KMS-11 (cell line): ENCODE measurements around the gene MAP2K1.

Experiments
- H2AFZ ChIP-seq: fragments of 200-600 bp; sonication (generic); 2 replicates; pipeline ENCODE4 v1.6.1; 2016; ENCODE audit warnings: antibody characterized with exemption, mixed run types, low read depth
- H3K27ac ChIP-seq: fragments of 200-600 bp; sonication (generic); 2 replicates; pipeline ENCODE4 v1.6.1; 2016; ENCODE audit warnings: mild to moderate bottlenecking, mixed run types
- H3K27me3 ChIP-seq: fragments of 200-600 bp; sonication (generic); 2 replicates; pipeline ENCODE4 v1.6.1; 2017; ENCODE audit warnings: mild to moderate bottlenecking, low read depth, mixed run types, moderate library complexity; ENCODE audit not compliant: insufficient read depth
- H3K36me3 ChIP-seq: fragments of 200-600 bp; sonication (generic); 2 replicates; pipeline ENCODE4 v1.6.1; 2017; ENCODE audit warnings: mild to moderate bottlenecking, mixed run types; ENCODE audit not compliant: insufficient read depth
- H3K4me1 ChIP-seq: fragments of 200-600 bp; sonication (generic); 2 replicates; pipeline ENCODE4 v1.6.1; 2016; ENCODE audit warnings: mild to moderate bottlenecking, low read depth, mixed run types; ENCODE audit not compliant: poor library complexity, severe bottlenecking
- H3K4me2 ChIP-seq: fragments of 200-600 bp; sonication (generic); 2 replicates; pipeline ENCODE4 v1.7.0; 2016; ENCODE audit warnings: mild to moderate bottlenecking, mixed run types
- H3K4me3 ChIP-seq: fragments of 200-600 bp; sonication (generic); IDR thresholded peaks from 2 replicates; pipeline ENCODE4 v1.6.1; 2017; ENCODE audit warnings: low read depth, low read length, mixed read lengths; ENCODE audit not compliant: insufficient read depth
- H3K79me2 ChIP-seq: fragments of 200-600 bp; sonication (generic); 2 replicates; pipeline ENCODE4 v1.6.1; 2016; ENCODE audit warnings: low read depth, mixed run types; ENCODE audit not compliant: insufficient read depth
- H3K9ac ChIP-seq: fragments of 200-600 bp; sonication (generic); 2 replicates; pipeline ENCODE4 v1.6.1; 2016; ENCODE audit warnings: mild to moderate bottlenecking, mixed run types
- H4K20me1 ChIP-seq: fragments of 200-600 bp; sonication (generic); 2 replicates; pipeline ENCODE4 v1.6.1; 2016; ENCODE audit warnings: mild to moderate bottlenecking, mixed run types; ENCODE audit not compliant: insufficient read depth
- CTCF ChIP-seq: fragments of 200-600 bp; sonication (generic); conservative IDR thresholded peaks from 2 replicates; pipeline ENCODE4 v1.6.1; 2017; ENCODE audit warnings: low read depth, mild to moderate bottlenecking, antibody characterized with exemption, low read length, moderate library complexity, mixed read lengths

Gene MAP2K1

GRCh38 chr15:66411190-66411589 is 24.5 kb downstream of the MAP2K1 start:
- Histone ChIP-seq H3K27ac (no peak overlapping the region), H2AFZ (no peak overlapping the region), H3K4me3 (no peak overlapping the region), H3K4me2 (no peak overlapping the region; the same call in 1 of the 2 replicates), H3K79me2 (peaks cover 16% of the 10 kb centered on the region; the same call in 1 of the 2 replicates), H3K9ac (no peak overlapping the region), H3K4me1 (peaks cover 26% of the 10 kb centered on the region), H3K36me3 (no peaks in the 10 kb centered on the region), H3K27me3 (no peaks in the 10 kb centered on the region), H4K20me1 (no peaks in the 10 kb centered on the region; the same call in 1 of the 2 replicates)
- no peak for TF ChIP-seq CTCF

- no peaks in the 10 kb centered on the region for H3K27me3 ChIP-seq
- H3K36me3 ChIP-seq = no peaks in the 10 kb centered on the region
- H3K4me1 ChIP-seq = peaks cover 29% of the 10 kb centered on the region
- H4K20me1 ChIP-seq = no peaks in the 10 kb centered on the region; the same call in 1 of the 2 replicates
- H3K9ac ChIP-seq = no peak overlapping the region
- no peak overlapping the region for H3K4me3 ChIP-seq
- no peak for TF ChIP-seq CTCF
- no peak overlapping the region for H3K4me2 ChIP-seq
- H3K79me2 ChIP-seq = peaks cover 15% of the 10 kb centered on the region; the same call in 1 of the 2 replicates
- no peak overlapping the region for H3K27ac ChIP-seq
- no peak overlapping the region for H2AFZ ChIP-seq
Measured at GRCh38 chr15:66412220-66412619, 25.5 kb downstream of the MAP2K1 start.

GRCh38 chr15:66413579-66413978 is 26.9 kb downstream of the MAP2K1 start:
- Histone ChIP-seq H3K9ac (no peak overlapping the region), H2AFZ (no peak overlapping the region), H3K4me3 (no peak overlapping the region), H3K4me2 (no peak overlapping the region), H3K79me2 (peaks cover 22% of the 10 kb centered on the region; the same call in 1 of the 2 replicates), H3K27me3 (no peaks in the 10 kb centered on the region), H3K27ac (no peak overlapping the region), H4K20me1 (no peaks in the 10 kb centered on the region), H3K36me3 (no peaks in the 10 kb centered on the region), H3K4me1 (peaks cover 27% of the 10 kb centered on the region)
- no peak for TF ChIP-seq CTCF

- no peak overlapping the region for H3K9ac ChIP-seq
- TF ChIP-seq CTCF = no peak
- no peaks in the 10 kb centered on the region for H4K20me1 ChIP-seq
- peaks cover 12% of the 10 kb centered on the region for H3K4me1 ChIP-seq
- no peak overlapping the region for H3K27ac ChIP-seq
- H2AFZ ChIP-seq = no peak overlapping the region
- H3K4me3 ChIP-seq = no peak overlapping the region
- no peaks in the 10 kb centered on the region for H3K27me3 ChIP-seq
- H3K36me3 ChIP-seq = no peaks in the 10 kb centered on the region
- H3K4me2 ChIP-seq = no peak overlapping the region
- peaks cover 30% of the 10 kb centered on the region for H3K79me2 ChIP-seq
Measured at GRCh38 chr15:66415360-66415759, 28.6 kb downstream of the MAP2K1 start.
